CD4-positive, CD25-positive, alpha-beta regulatory T cell (primary cell): ENCODE measurements around the gene EFTUD2. TPM values are rescaled to one million over a fixed set of nuclear protein-coding genes. Genes with fewer than 3 reads are reported as not detected.

Source experiments
- ATAC-seq, 2 donors: fragments of 150-1000 bp; cut with Tn5 transposase; one replicate each; pipeline ENCODE4 v1.10.0; 2021; ENCODE audit warnings: low read depth in 2 of 2, moderate number of reproducible peaks in 2 of 2, moderate library complexity in 1 of 2
- DNase-seq, 3 donors: peaks; one replicate each; pipeline versions ENCODE4 v3.0.0 to v3.0.0-alpha.2; 2012 to 2022; ENCODE audit warnings: mixed read lengths in 1 of 3
- H3K27ac ChIP-seq: one replicate; pipeline ENCODE4 v1.7.0; 2013; ENCODE audit warnings: mild to moderate bottlenecking, low read length; ENCODE audit not compliant: insufficient read depth, poor library complexity, severe bottlenecking
- H3K27me3 ChIP-seq: one replicate; pipeline ENCODE4 v1.7.0; 2013; ENCODE audit warnings: low read length; ENCODE audit not compliant: control insufficient read depth, insufficient read depth
- H3K36me3 ChIP-seq: one replicate; pipeline ENCODE4 v1.7.0; 2013; ENCODE audit warnings: mild to moderate bottlenecking, low read length, moderate library complexity; ENCODE audit not compliant: control insufficient read depth, insufficient read depth
- H3K4me1 ChIP-seq: 2 replicates; pipeline ENCODE4 v1.7.0; 2013; ENCODE audit warnings: mild to moderate bottlenecking, low read length; ENCODE audit not compliant: insufficient read depth, control insufficient read depth, poor library complexity, severe bottlenecking
- H3K4me3 ChIP-seq: one replicate; pipeline ENCODE4 v1.7.0; 2013; ENCODE audit warnings: low read depth, mild to moderate bottlenecking, low read length, moderate library complexity
- H3K9me3 ChIP-seq, 2 experiments: 1 replicate in 1 of 2; 2 replicates in 1 of 2; pipeline ENCODE4 v1.7.0; 2013; ENCODE audit warnings: low read length in 2 of 2, mild to moderate bottlenecking in 1 of 2, moderate library complexity in 1 of 2; ENCODE audit not compliant: control insufficient read depth in 2 of 2
- H3K27ac Mint-ChIP-seq, 3 donors: one replicate each; pipeline ENCODE4 v1.8.0; 2020 to 2022; ENCODE audit warnings: mild to moderate bottlenecking in 3 of 3, mixed read lengths in 3 of 3, moderate library complexity in 2 of 3
- H3K27me3 Mint-ChIP-seq: one replicate; pipeline ENCODE4 v1.8.0; 2022; ENCODE audit warnings: mild to moderate bottlenecking, mixed read lengths
- H3K36me3 Mint-ChIP-seq: one replicate; pipeline ENCODE4 v1.8.0; 2020; ENCODE audit warnings: mixed read lengths
- H3K4me1 Mint-ChIP-seq, 4 donors: one replicate each; pipeline ENCODE4 v1.8.0; 2020 to 2022; ENCODE audit warnings: mixed read lengths in 4 of 4, mild to moderate bottlenecking in 1 of 4
- H3K4me3 Mint-ChIP-seq, 4 donors: one replicate each; pipeline ENCODE4 v1.8.0; 2020 to 2022; ENCODE audit warnings: mild to moderate bottlenecking in 4 of 4, mixed read lengths in 4 of 4, moderate library complexity in 3 of 4
- H3K9me3 Mint-ChIP-seq, 7 donors: one replicate each; pipeline ENCODE4 v1.8.0; 2020 to 2022; ENCODE audit warnings: mixed read lengths in 7 of 7, mild to moderate bottlenecking in 3 of 7, moderate library complexity in 2 of 7
- polyA plus RNA-seq, 4 donors: library from polyadenylated mRNA; unstranded; fragments of 300-500 nt; fragmentation: Illumina TruSeq; gene quantifications; one replicate each; pipeline ENCODE4 v1.2.3, GENCODE V29; 2021
- total RNA-seq: library from RNA; stranded (reverse); gene quantifications from one replicate; pipeline ENCODE4 v1.2.3, GENCODE V29; 2022

EFTUD2 gene
- total and polyA plus RNA-seq, 5 donors from 2014 or later: 58.8 to 111 (median 79.3) TPM

- Mint-ChIP-seq H3K4me1 (no peaks in the 10 kb centered on the region), H3K36me3 (no peaks in the 10 kb centered on the region), H3K27ac (no peak overlapping the region), H3K4me3 (no peak overlapping the region), H3K27me3 (peaks cover 24% of the 10 kb centered on the region), H3K9me3 (no peaks in the 10 kb centered on the region)
- Histone ChIP-seq H3K9me3 (no peaks in the 10 kb centered on the region), H3K36me3 (no peaks in the 10 kb centered on the region), H3K4me1 (no peaks in the 10 kb centered on the region), H3K4me3 (no peak overlapping the region), H3K27me3 (peaks cover 5% of the 10 kb centered on the region), H3K27ac (no peak overlapping the region)
- ATAC-seq: no peak
- DNase-seq: no peak
These were observed 94.7 kb downstream of the EFTUD2 start for GRCh38 chr17:44804302-44805089.

GRCh38 chr17:44801880-44802279 lies 97.4 kb downstream of the EFTUD2 start:
- ATAC-seq (no peak), DNase-seq (no peak)
- no peak overlapping the region for H3K27ac Mint-ChIP-seq
- H3K27me3 ChIP-seq: peaks cover 3% of the 10 kb centered on the region
- no peaks in the 10 kb centered on the region for H3K4me1 ChIP-seq
- H3K36me3 Mint-ChIP-seq: no peaks in the 10 kb centered on the region
- no peak overlapping the region for H3K4me3 ChIP-seq
- H3K9me3 ChIP-seq: no peaks in the 10 kb centered on the region
- no peak overlapping the region for H3K27ac ChIP-seq
- peaks cover 25% of the 10 kb centered on the region for H3K27me3 Mint-ChIP-seq
- H3K36me3 ChIP-seq: no peaks in the 10 kb centered on the region
- H3K4me3 Mint-ChIP-seq: peak overlapping the region in 1 of 4 donors; percentile 66
- no peaks in the 10 kb centered on the region for H3K9me3 Mint-ChIP-seq
- H3K4me1 Mint-ChIP-seq: no peaks in the 10 kb centered on the region

Other genes with a start within 250 kb of the EFTUD2 start
- gene MEIOC, start 243.0 kb downstream of the EFTUD2 start, total RNA-seq: not detected
- gene MEIOC, start 243.0 kb downstream of the EFTUD2 start, polyA plus RNA-seq: under 1 TPM; 0.18 to 0.76 (median 0.35) TPM
- gene CCDC43, start 209.7 kb downstream of the EFTUD2 start, total RNA-seq: 20.3 TPM
- gene CCDC43, start 209.7 kb downstream of the EFTUD2 start, polyA plus RNA-seq: 10 to 100 TPM; 11.8 to 15.5 (median 14.3) TPM
- 5.0 TPM for gene DBF4B, start 190.8 kb downstream of the EFTUD2 start, total RNA-seq
- 1 to 10 TPM in 2 of 4 donors, under 1 TPM in 2; 0.25 to 2.2 (median 0.85) TPM for gene DBF4B, start 190.8 kb downstream of the EFTUD2 start, polyA plus RNA-seq
- gene ADAM11, start 140.5 kb downstream of the EFTUD2 start, total RNA-seq: 0.35 TPM
- under 1 TPM in 2 of 4 donors, not detected in 2; 0.15 to 0.24 TPM for gene ADAM11, start 140.5 kb downstream of the EFTUD2 start, polyA plus RNA-seq
- not detected for gene GJC1, start 69.2 kb downstream of the EFTUD2 start, total RNA-seq
- not detected for gene GJC1, start 69.2 kb downstream of the EFTUD2 start, polyA plus RNA-seq
- gene HIGD1B, start 51.6 kb downstream of the EFTUD2 start, total RNA-seq: not detected
- not detected for gene HIGD1B, start 51.6 kb downstream of the EFTUD2 start, polyA plus RNA-seq
- gene GFAP, start 16.1 kb upstream of the EFTUD2 start, total RNA-seq: not detected
- not detected for gene GFAP, start 16.1 kb upstream of the EFTUD2 start, polyA plus RNA-seq
- 0.52 TPM for gene KIF18B, start 48.3 kb upstream of the EFTUD2 start, total RNA-seq
- gene KIF18B, start 48.3 kb upstream of the EFTUD2 start, polyA plus RNA-seq: under 1 TPM in 3 of 4 donors, not detected in 1; 0.19 to 0.60 (median 0.23) TPM
- gene C1QL1, start 68.9 kb upstream of the EFTUD2 start, total RNA-seq: not detected
- not detected for gene C1QL1, start 68.9 kb upstream of the EFTUD2 start, polyA plus RNA-seq
- gene DCAKD, start 152.2 kb upstream of the EFTUD2 start, total RNA-seq: 20.7 TPM
- 10 to 100 TPM in 3 of 4 donors, 1 to 10 TPM in 1; 10.0 to 15.2 (median 13.5) TPM for gene DCAKD, start 152.2 kb upstream of the EFTUD2 start, polyA plus RNA-seq
- gene NMT1, start 161.9 kb upstream of the EFTUD2 start, total RNA-seq: 87.2 TPM
- 10 to 100 TPM; 34.6 to 72.0 (median 53.8) TPM for gene NMT1, start 161.9 kb upstream of the EFTUD2 start, polyA plus RNA-seq
- gene PLCD3, start 233.1 kb upstream of the EFTUD2 start, total RNA-seq: 5.5 TPM
- 1 to 10 TPM in 1 of 4 donors, under 1 TPM in 3; 0.15 to 1.5 (median 0.42) TPM for gene PLCD3, start 233.1 kb upstream of the EFTUD2 start, polyA plus RNA-seq
- 23.6 TPM for gene ACBD4, start 236.2 kb upstream of the EFTUD2 start, total RNA-seq
- 10 to 100 TPM; 13.8 to 17.9 (median 15.0) TPM for gene ACBD4, start 236.2 kb upstream of the EFTUD2 start, polyA plus RNA-seq
- gene HEXIM1, start 249.0 kb upstream of the EFTUD2 start, total RNA-seq: 88.0 TPM
- 1 to 10 TPM; 5.9 to 8.0 (median 6.1) TPM for gene HEXIM1, start 249.0 kb upstream of the EFTUD2 start, polyA plus RNA-seq